LNCaP clone FGC (cell line): ENCODE measurements around the gene RAMP1.

Experiments
- DNase-seq: peaks from one replicate; pipeline ENCODE4 v3.0.0-alpha.2; 2011; ENCODE audit warnings: low read depth
- H3K4me3 ChIP-seq: 2 replicates; pipeline ENCODE4 v1.5.1; 2011; ENCODE audit warnings: mild to moderate bottlenecking, low read depth, low read length, control low read depth
- CTCF ChIP-seq: IDR thresholded peaks from 2 replicates; pipeline ENCODE4 v1.5.1; 2012; ENCODE audit warnings: mild to moderate bottlenecking; ENCODE audit not compliant: control insufficient read depth, insufficient read depth; ENCODE audit errors: extremely low read depth

RAMP1 gene

GRCh38 chr2:237894986-237895543 is 35.6 kb downstream of the RAMP1 start:
- H3K4me3 ChIP-seq, result no peak overlapping the region
- TF ChIP-seq CTCF, result no peak
- DNase-seq, result no peak

- H3K4me3 ChIP-seq, result no peak overlapping the region
- DNase-seq, result peak; percentile 66
- TF ChIP-seq CTCF, result no peak
Measured at GRCh38 chr2:237895544-237896506, 36.4 kb downstream of the RAMP1 start.

- DNase-seq, result no peak
- TF ChIP-seq CTCF, result no peak
- no peak overlapping the region for H3K4me3 ChIP-seq
Measured at GRCh38 chr2:237896507-237896892, 37.1 kb downstream of the RAMP1 start.

- DNase-seq, result no peak
- TF ChIP-seq CTCF, result no peak
- H3K4me3 ChIP-seq, result no peak overlapping the region
Measured at GRCh38 chr2:237896956-237897355, 37.5 kb downstream of the RAMP1 start.

GRCh38 chr2:237898057-237898414 is 38.6 kb downstream of the RAMP1 start:
- no peak overlapping the region for H3K4me3 ChIP-seq
- DNase-seq, result no peak
- TF ChIP-seq CTCF, result no peak

- DNase-seq, result no peak
- TF ChIP-seq CTCF, result no peak
- H3K4me3 ChIP-seq, result no peak overlapping the region
Measured at GRCh38 chr2:237900891-237901831, 41.7 kb downstream of the RAMP1 start.
